ENCODE data around the gene CRIP2. TPM values are rescaled to one million over a fixed set of nuclear protein-coding genes. Genes with fewer than 3 reads are reported as not detected.

Gene CRIP2
- total RNA-seq, 1 experiment from 2014 or later, result 192 TPM

DNA sequence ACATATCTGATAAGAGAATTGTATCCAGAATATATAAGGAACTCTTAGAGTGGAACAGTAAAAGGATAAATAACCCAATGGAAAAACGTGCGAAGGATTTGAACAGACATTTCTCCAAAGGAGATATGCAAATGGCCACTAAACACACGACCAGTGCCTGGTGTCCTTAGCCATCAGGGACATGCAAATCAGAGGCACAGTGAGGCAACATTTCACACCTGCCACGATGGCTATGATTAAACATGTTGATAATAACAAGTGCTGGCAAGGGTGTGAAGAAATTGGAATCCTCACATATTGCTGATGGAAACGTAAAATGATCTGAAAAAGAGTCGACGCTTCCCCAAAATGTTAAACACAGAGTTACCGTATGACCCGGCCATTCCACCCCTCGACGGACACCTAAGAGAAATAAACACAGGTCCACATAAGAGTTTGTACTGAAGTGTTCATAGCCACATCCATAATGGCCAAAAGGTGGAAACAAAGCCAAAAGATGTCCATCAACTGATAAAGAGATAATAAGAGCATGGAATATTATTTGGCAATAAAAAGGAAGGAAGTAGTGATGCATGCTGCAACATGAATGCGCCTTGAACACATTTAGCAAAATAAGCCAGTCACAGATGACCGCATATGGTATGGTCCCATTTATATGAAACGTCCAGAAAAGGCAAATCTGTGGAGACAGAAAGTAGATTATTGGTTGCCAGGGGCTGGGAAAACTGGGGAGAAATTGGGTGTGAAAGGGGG lies 45.5 kb downstream of the CRIP2 start:
- CTCF ChIA-PET, result no interaction called here
- no TSS peak for BruUV-seq (replicated peaks)
- intact Hi-C loops (cut with micrococcal nuclease; ENCODE audit: unreplicated experiment), result no loop called here
- Histone ChIP-seq H3K9me3 (ENCODE audit: low read depth, low read length, poor library complexity, severe bottlenecking) (no peaks in the 10 kb centered on the region), H3K36me3 (ENCODE audit: insufficient read depth, low read length, poor library complexity, severe bottlenecking) (no peaks in the 10 kb centered on the region), H3K4me1 (ENCODE audit: insufficient read depth, low read length, poor library complexity, severe bottlenecking) (no peaks in the 10 kb centered on the region), H3K27ac (ENCODE audit: low read depth, low read length, poor library complexity, severe bottlenecking) (no peak overlapping the region), H3K27me3 (replicated peaks; ENCODE audit: insufficient read depth, low read depth, low read length, poor library complexity) (no peaks in the 10 kb centered on the region), H3K4me3 (ENCODE audit: low read depth, low read length, poor library complexity, severe bottlenecking) (no peak overlapping the region)
- POLR2A ChIA-PET (ENCODE audit: low non-redundant PET), result no interaction called here
- TF ChIP-seq EZH2 (IDR thresholded peaks at IDR 0.05; ENCODE audit: borderline replicate concordance, low read depth, low read length, poor library complexity, severe bottlenecking), result no peak
- TF ChIP-seq, protein P1, sequence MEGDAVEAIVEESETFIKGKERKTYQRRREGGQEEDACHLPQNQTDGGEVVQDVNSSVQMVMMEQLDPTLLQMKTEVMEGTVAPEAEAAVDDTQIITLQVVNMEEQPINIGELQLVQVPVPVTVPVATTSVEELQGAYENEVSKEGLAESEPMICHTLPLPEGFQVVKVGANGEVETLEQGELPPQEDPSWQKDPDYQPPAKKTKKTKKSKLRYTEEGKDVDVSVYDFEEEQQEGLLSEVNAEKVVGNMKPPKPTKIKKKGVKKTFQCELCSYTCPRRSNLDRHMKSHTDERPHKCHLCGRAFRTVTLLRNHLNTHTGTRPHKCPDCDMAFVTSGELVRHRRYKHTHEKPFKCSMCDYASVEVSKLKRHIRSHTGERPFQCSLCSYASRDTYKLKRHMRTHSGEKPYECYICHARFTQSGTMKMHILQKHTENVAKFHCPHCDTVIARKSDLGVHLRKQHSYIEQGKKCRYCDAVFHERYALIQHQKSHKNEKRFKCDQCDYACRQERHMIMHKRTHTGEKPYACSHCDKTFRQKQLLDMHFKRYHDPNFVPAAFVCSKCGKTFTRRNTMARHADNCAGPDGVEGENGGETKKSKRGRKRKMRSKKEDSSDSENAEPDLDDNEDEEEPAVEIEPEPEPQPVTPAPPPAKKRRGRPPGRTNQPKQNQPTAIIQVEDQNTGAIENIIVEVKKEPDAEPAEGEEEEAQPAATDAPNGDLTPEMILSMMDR (conservative IDR thresholded peaks at IDR 0.05; ENCODE audit: low read depth, low read length), result no peak
- no peak for DNase-seq (ENCODE audit: low spot score)

- Histone ChIP-seq H3K27ac (ENCODE audit: low read depth, low read length, poor library complexity, severe bottlenecking) (no peak overlapping the region), H3K36me3 (ENCODE audit: insufficient read depth, low read length, poor library complexity, severe bottlenecking) (no peaks in the 10 kb centered on the region), H3K4me1 (ENCODE audit: insufficient read depth, low read length, poor library complexity, severe bottlenecking) (peaks cover 15% of the 10 kb centered on the region), H3K4me3 (ENCODE audit: low read depth, low read length, poor library complexity, severe bottlenecking) (no peak overlapping the region), H3K9me3 (ENCODE audit: low read depth, low read length, poor library complexity, severe bottlenecking) (no peaks in the 10 kb centered on the region), H3K27me3 (replicated peaks; ENCODE audit: insufficient read depth, low read depth, low read length, poor library complexity) (no peaks in the 10 kb centered on the region)
- POLR2A ChIA-PET (ENCODE audit: low non-redundant PET), result no interaction called here
- intact Hi-C loops (cut with micrococcal nuclease; ENCODE audit: unreplicated experiment), result loop anchor here (5.0 kb wide), 1 partner anchor 153 kb away; no protein-coding TSS in a partner anchor
- CTCF ChIA-PET, result no interaction called here
- DNase-seq (ENCODE audit: low spot score), result no peak
- BruUV-seq (replicated peaks), result no TSS peak
- TF ChIP-seq, protein P1 (conservative IDR thresholded peaks at IDR 0.05; ENCODE audit: low read depth, low read length), result no peak
- TF ChIP-seq EZH2 (IDR thresholded peaks at IDR 0.05; ENCODE audit: borderline replicate concordance, low read depth, low read length, poor library complexity, severe bottlenecking), result no peak
Observed at GRCh38 chr14:105525326-105525725, 50.7 kb downstream of the CRIP2 start.

DNA sequence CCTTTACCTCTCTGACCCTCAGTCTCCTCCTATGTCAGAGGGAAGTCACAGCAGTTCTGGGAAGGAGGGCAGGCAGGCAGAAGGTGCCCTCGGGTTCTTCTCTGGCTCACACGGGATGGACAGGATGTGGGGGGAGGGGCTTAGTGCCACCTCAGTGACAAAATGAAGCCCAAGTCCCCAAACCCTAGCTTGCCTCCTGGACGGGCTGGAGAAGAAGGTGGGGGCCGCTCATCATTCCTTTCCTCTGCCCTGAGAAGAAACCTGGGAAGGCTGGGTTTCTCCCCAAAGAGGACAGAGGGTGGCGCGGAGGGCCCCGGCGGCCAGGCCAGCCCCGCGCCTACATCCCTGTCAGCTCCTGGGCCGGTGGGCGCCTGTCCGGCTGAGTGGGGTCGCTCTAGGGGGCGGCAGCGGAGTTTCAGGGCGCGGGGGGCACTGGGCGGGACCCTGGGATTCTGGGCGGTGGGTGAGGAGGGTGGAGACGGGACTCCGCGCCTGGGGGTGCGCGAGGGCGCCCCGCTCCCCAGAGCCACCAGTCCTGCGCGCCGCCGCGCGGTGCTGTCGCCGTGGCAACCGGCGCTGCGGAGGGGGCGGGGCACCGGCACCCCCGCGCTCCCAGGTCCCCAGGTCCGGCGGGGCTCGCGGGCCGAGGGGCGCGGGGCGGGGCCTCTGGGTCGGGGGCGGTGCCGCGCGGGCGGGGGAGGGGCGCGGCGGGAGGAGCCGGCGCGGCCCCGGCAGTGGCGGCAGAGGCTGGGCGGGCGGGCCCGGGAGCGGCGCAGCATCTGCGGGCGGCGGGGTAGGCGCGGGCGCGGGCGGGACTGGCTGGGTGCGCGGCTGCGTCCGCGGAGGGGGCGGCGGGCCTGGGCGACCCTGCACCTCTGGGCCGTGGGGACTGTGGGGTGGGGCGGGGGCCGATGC lies 51.5 kb downstream of the CRIP2 start, which contains the start of gene TMEM121:
Gene TMEM121, plus strand, starts transcription at position 723 of the 915 bp plus-strand sequence. CDS start 2,252 bp downstream, outside the sequence.
- ChIA-PET CTCF (no interaction called here), POLR2A (ENCODE audit: low non-redundant PET) (no interaction called here)
- peak within 1 kb of the TSS; percentile 55 for H3K4me3 ChIP-seq (ENCODE audit: low read depth, low read length, poor library complexity, severe bottlenecking)
- peaks cover 15% of the 10 kb centered on the region for H3K4me1 ChIP-seq (ENCODE audit: insufficient read depth, low read length, poor library complexity, severe bottlenecking)
- DNase-seq (ENCODE audit: low spot score), result peak; percentile 20
- intact Hi-C loops (cut with micrococcal nuclease; ENCODE audit: unreplicated experiment), result loop anchor here (2.0 to 5.0 kb wide), 2 partner anchors 35 to 154 kb away; partner anchors contain the start of gene TEDC1
- no peaks in the 10 kb centered on the region for H3K36me3 ChIP-seq (ENCODE audit: insufficient read depth, low read length, poor library complexity, severe bottlenecking)
- no peak within 1 kb of the TSS for H3K27ac ChIP-seq (ENCODE audit: low read depth, low read length, poor library complexity, severe bottlenecking)
- no TSS peak for BruUV-seq (replicated peaks)
- H3K27me3 ChIP-seq (replicated peaks; ENCODE audit: insufficient read depth, low read depth, low read length, poor library complexity), result no peaks in the 10 kb centered on the region
- TF ChIP-seq EZH2 (IDR thresholded peaks at IDR 0.05; ENCODE audit: borderline replicate concordance, low read depth, low read length, poor library complexity, severe bottlenecking), result no peak
- TF ChIP-seq, protein P1 (conservative IDR thresholded peaks at IDR 0.05; ENCODE audit: low read depth, low read length), result no peak
- H3K9me3 ChIP-seq (ENCODE audit: low read depth, low read length, poor library complexity, severe bottlenecking), result no peaks in the 10 kb centered on the region

Measured in A673 (cell line).